ENCODE measurements around the gene DTNB.
A peak's percentile ranks its signal among the peaks of the same experiment; 100 is the strongest.
"Not testable (repeated sequence)": the region's sequence is repeated elsewhere in the genome, so short reads cannot be mapped to it uniquely, and the experiment has no call there.

The DTNB gene

GRCh38 chr2:25537526-25537925 is 135.9 kb downstream of the DTNB start:
- no peak for FAIRE-seq

GRCh38 chr2:25535411-25536289 is 137.7 kb downstream of the DTNB start:
- FAIRE-seq = not testable (repeated sequence)

- not testable (repeated sequence) for FAIRE-seq
Observed at GRCh38 chr2:25534937-25535336, 138.4 kb downstream of the DTNB start.

- no peak for FAIRE-seq
Observed at GRCh38 chr2:25534455-25534854, 138.9 kb downstream of the DTNB start.

- FAIRE-seq = not testable (repeated sequence)
Observed at GRCh38 chr2:25533771-25534170, 139.6 kb downstream of the DTNB start.

GRCh38 chr2:25532521-25532920 is 140.9 kb downstream of the DTNB start:
- no peak for FAIRE-seq

- FAIRE-seq = no peak
Observed at GRCh38 chr2:25529034-25529433, 144.3 kb downstream of the DTNB start.

GRCh38 chr2:25528173-25528572 is 145.2 kb downstream of the DTNB start:
- no peak for FAIRE-seq

- FAIRE-seq = no peak
Observed at GRCh38 chr2:25524507-25524906, 148.9 kb downstream of the DTNB start.

- no peak for FAIRE-seq
Observed at GRCh38 chr2:25523060-25523459, 150.3 kb downstream of the DTNB start.

GRCh38 chr2:25521665-25522387 is 151.6 kb downstream of the DTNB start:
- peak; percentile 84 for FAIRE-seq

GRCh38 chr2:25521126-25521525 is 152.3 kb downstream of the DTNB start:
- FAIRE-seq = no peak

GRCh38 chr2:25517701-25518100 is 155.7 kb downstream of the DTNB start:
- FAIRE-seq = no peak

GRCh38 chr2:25514043-25514637 is 159.2 kb downstream of the DTNB start:
- no peak for FAIRE-seq

GRCh38 chr2:25512707-25513106 is 160.7 kb downstream of the DTNB start:
- FAIRE-seq = no peak

- no peak for FAIRE-seq
Observed at GRCh38 chr2:25506226-25506625, 167.2 kb downstream of the DTNB start.

GRCh38 chr2:25505622-25506021 is 167.8 kb downstream of the DTNB start:
- no peak for FAIRE-seq

- no peak for FAIRE-seq
Observed at GRCh38 chr2:25505182-25505581, 168.2 kb downstream of the DTNB start.

- no peak for FAIRE-seq
Observed at GRCh38 chr2:25504266-25504665, 169.1 kb downstream of the DTNB start.

GRCh38 chr2:25499157-25499556 is 174.2 kb downstream of the DTNB start:
- FAIRE-seq = no peak

- FAIRE-seq = no peak
Observed at GRCh38 chr2:25497918-25498407, 175.4 kb downstream of the DTNB start.

- no peak for FAIRE-seq
Observed at GRCh38 chr2:25497229-25497917, 176.0 kb downstream of the DTNB start.

GRCh38 chr2:25494616-25495015 is 178.8 kb downstream of the DTNB start:
- no peak for FAIRE-seq
